Measurements from ENCODE around the gene TUFT1.

Gene TUFT1, protein sequence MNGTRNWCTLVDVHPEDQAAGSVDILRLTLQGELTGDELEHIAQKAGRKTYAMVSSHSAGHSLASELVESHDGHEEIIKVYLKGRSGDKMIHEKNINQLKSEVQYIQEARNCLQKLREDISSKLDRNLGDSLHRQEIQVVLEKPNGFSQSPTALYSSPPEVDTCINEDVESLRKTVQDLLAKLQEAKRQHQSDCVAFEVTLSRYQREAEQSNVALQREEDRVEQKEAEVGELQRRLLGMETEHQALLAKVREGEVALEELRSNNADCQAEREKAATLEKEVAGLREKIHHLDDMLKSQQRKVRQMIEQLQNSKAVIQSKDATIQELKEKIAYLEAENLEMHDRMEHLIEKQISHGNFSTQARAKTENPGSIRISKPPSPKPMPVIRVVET

DNA sequence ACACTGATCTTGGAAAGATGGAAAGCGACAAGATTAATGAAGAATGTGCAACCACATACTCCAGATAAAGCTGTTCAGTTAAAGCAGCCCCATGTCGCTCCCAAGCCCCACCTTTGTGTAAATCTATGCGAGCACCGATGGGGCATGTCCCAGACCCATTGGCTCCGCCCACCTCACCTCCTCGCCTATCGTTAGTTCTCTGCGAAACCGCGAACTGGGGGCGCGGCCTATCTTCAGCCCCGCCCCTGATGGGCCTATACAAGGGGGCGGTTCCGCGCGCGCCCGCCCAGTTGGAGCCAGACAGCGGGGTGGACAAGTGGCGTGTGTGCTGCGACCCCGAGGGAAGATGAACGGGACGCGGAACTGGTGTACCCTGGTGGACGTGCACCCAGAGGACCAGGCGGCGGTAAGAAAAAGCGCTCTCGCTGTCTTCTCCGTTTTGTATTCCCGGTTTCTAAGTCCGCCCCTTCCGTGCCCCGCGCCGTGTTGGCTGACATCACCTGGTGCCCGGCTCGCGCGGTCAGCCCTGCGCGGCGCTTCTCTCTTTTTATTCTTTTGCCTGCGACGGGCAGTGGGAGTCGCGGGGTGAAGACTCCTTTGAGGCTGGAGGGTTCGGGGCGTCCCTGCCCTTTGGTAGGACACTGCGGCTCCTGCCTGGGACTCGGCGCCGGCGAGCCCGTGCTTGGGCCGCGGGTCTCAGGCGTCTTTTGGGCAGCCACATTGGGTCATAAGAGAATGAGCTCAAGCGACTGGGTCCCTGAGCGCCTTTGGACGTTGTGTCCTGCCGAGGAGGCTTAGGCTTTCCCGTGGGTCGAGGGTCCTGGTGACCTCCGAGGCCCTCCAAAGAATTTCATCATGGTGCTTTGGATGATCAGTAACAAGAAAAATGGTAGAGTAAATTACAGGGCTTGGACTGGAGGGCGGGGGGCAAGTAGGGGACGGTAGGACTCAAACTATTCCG lies at the start of gene TUFT1:
TUFT1 (plus strand) TSS at position 289 of the 961 bp plus-strand sequence; CDS start at position 347, 58 bp downstream.
- no peaks in the 10 kb centered on the region for H3K36me3 ChIP-seq (ENCODE audit: control insufficient read depth, insufficient read depth, low read length)
- TF ChIP-seq, protein P1, sequence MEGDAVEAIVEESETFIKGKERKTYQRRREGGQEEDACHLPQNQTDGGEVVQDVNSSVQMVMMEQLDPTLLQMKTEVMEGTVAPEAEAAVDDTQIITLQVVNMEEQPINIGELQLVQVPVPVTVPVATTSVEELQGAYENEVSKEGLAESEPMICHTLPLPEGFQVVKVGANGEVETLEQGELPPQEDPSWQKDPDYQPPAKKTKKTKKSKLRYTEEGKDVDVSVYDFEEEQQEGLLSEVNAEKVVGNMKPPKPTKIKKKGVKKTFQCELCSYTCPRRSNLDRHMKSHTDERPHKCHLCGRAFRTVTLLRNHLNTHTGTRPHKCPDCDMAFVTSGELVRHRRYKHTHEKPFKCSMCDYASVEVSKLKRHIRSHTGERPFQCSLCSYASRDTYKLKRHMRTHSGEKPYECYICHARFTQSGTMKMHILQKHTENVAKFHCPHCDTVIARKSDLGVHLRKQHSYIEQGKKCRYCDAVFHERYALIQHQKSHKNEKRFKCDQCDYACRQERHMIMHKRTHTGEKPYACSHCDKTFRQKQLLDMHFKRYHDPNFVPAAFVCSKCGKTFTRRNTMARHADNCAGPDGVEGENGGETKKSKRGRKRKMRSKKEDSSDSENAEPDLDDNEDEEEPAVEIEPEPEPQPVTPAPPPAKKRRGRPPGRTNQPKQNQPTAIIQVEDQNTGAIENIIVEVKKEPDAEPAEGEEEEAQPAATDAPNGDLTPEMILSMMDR (IDR thresholded peaks at IDR 0.05; ENCODE audit: insufficient read depth, low read length, poor library complexity, severe bottlenecking), result no peak
- H3K4me3 ChIP-seq (replicated peaks; ENCODE audit: low read depth, low read length), result peak within 1 kb of the TSS; percentile 77
- H3K27me3 ChIP-seq (replicated peaks; ENCODE audit: control insufficient read depth, insufficient read depth, low read length), result no peaks in the 10 kb centered on the region
- peak; percentile 90 for DNase-seq (ENCODE audit: extremely low read depth, insufficient read length)

DNA sequence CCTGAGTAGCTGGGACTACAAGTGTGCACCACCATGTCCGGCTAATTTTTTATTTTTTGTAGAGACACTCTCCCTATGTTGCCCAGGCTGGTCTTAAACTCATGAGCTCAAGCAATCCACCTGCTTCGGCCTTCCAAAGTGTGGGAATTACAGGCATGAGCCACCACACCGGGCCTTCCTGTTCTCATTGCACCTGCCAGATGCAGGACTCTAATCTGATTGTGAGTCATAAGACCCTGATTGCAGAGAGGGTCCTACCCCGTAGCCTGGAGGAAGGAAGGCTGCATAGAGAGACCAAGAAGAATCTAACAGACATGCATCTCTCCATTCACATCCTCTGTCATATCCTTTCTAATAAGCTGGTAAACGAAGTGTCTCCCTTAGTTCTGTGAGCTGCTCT lies 48.5 kb upstream of the TUFT1 start:
- TF ChIP-seq, protein P1 (IDR thresholded peaks at IDR 0.05; ENCODE audit: insufficient read depth, low read length, poor library complexity, severe bottlenecking), result no peak
- H3K4me3 ChIP-seq (replicated peaks; ENCODE audit: low read depth, low read length), result no peak overlapping the region
- H3K27me3 ChIP-seq (replicated peaks; ENCODE audit: control insufficient read depth, insufficient read depth, low read length), result no peaks in the 10 kb centered on the region
- no peak for DNase-seq (ENCODE audit: extremely low read depth, insufficient read length)
- no peaks in the 10 kb centered on the region for H3K36me3 ChIP-seq (ENCODE audit: control insufficient read depth, insufficient read depth, low read length)

DNA sequence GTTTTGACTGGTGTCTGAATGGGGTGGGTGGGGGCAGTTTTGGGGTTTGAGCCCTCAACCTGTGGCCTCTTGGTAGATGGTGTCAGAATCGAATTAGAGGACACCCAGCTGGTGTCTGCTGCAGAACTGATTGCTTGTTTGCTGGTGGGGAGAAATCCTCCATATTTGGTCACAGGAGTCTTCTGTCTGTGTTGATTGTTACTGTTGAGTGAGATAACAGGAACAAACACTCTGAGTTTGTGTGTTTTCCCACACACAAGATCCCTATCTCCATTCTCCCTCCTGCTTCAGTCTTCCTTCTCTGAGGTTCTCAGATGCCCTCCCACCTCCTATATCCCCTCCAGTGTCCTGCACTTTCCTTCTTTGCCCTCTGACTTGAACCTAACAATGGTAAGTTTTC lies 48.0 kb upstream of the TUFT1 start:
- DNase-seq (ENCODE audit: extremely low read depth, insufficient read length), result no peak
- Histone ChIP-seq H3K27me3 (replicated peaks; ENCODE audit: control insufficient read depth, insufficient read depth, low read length) (no peaks in the 10 kb centered on the region), H3K36me3 (ENCODE audit: control insufficient read depth, insufficient read depth, low read length) (no peaks in the 10 kb centered on the region), H3K4me3 (replicated peaks; ENCODE audit: low read depth, low read length) (no peak overlapping the region)
- TF ChIP-seq, protein P1 (IDR thresholded peaks at IDR 0.05; ENCODE audit: insufficient read depth, low read length, poor library complexity, severe bottlenecking), result no peak

DNA sequence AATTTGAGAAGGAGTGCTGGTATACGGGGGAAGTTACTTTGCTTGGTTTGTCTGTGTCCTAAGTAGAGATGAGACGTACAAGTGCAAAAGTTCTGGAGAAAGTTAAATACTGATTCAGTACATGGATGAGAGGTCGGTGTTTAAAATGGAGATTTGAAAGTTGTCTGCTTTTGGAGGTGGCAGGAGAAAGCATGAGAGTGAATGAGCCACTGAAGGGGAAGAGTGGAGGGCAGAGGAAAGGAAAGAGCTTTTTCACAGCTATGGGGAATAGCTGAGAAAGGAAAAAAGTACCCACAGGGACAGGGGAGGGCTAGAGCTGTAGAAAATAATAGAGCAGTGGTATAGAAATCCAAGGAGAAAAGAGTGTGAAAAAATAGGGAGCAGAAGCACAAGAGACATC lies 47.1 kb upstream of the TUFT1 start:
- no peaks in the 10 kb centered on the region for H3K27me3 ChIP-seq (replicated peaks; ENCODE audit: control insufficient read depth, insufficient read depth, low read length)
- H3K4me3 ChIP-seq (replicated peaks; ENCODE audit: low read depth, low read length), result no peak overlapping the region
- TF ChIP-seq, protein P1 (IDR thresholded peaks at IDR 0.05; ENCODE audit: insufficient read depth, low read length, poor library complexity, severe bottlenecking), result no peak
- no peaks in the 10 kb centered on the region for H3K36me3 ChIP-seq (ENCODE audit: control insufficient read depth, insufficient read depth, low read length)
- DNase-seq (ENCODE audit: extremely low read depth, insufficient read length), result no peak

DNA sequence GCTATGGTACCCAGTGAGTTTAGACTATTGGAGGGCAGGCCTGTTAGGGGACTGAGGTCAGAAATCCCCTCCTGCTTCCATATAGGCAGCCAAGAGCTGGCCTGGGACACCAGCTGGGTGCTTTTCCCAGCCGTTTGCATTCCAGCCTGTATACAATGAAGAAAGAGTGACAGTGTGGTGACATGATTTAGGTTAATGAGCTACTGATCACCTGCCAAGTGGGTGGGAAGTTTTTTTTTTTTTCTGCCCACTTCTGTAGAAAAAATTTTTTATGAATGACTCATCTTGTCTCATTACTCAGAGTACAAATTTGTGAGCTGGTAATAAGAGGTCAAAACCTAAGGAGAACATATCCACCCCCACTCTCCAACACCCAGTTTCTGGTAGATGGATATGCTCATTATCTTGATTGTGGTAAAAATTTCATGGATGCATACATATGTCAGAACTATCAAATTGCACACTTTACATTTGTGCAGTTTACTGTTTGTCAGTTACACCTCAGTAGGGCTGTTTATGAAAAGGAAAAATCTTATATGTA lies 45.3 kb upstream of the TUFT1 start:
- H3K4me3 ChIP-seq (replicated peaks; ENCODE audit: low read depth, low read length), result no peak overlapping the region
- DNase-seq (ENCODE audit: extremely low read depth, insufficient read length), result peak; percentile 51
- no peaks in the 10 kb centered on the region for H3K36me3 ChIP-seq (ENCODE audit: control insufficient read depth, insufficient read depth, low read length)
- no peaks in the 10 kb centered on the region for H3K27me3 ChIP-seq (replicated peaks; ENCODE audit: control insufficient read depth, insufficient read depth, low read length)
- TF ChIP-seq, protein P1 (IDR thresholded peaks at IDR 0.05; ENCODE audit: insufficient read depth, low read length, poor library complexity, severe bottlenecking), result no peak
